HG02885 (cell line): ENCODE measurements around the gene VDR.

Experiments used
- ATAC-seq: cut with Tn5 transposase; IDR thresholded peaks from one replicate; pipeline ENCODE4 v1.9.1; 2021; ENCODE audit warnings: mild to moderate bottlenecking; ENCODE audit not compliant: unreplicated experiment, poor library complexity

Gene VDR

DNA sequence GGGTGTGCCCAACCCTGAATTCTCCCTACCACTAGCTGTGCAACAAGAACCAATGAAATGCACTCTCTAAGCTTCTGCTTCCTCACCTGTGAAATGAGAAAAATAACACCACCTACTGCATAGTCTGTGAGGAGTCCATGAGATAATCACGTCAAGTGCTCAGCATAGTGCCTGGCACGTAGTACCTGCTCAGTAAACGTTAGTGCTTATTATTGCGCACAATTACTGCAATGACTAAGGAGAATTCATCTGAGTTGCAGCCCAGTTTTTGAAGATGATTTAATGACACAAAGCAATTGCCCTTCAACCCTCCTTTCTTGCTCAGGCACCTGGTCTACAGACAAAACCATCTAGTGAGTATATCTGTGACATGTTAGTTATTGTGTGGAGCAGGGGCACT lies 8.8 kb downstream of the VDR start:
- no peak for ATAC-seq

DNA sequence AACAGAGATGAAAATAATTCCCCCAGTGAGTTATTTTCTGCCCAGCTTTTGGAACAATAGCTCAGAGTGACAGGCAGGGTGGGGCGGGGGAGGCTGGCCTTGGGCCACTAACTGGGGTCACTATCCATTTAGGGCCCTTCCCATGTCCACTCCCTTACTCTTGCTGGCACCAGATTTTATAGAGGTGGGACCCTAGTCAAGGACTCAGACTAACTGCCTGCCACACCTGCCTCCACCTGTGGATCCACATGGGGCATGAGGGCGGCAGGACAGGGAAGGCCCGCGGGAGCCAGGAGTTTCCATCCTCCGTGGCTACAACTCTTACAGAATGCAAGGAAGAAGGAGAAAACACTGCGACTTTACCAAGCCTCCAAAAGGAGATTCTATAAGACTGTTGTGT lies 10.1 kb downstream of the VDR start:
- ATAC-seq: no peak

DNA sequence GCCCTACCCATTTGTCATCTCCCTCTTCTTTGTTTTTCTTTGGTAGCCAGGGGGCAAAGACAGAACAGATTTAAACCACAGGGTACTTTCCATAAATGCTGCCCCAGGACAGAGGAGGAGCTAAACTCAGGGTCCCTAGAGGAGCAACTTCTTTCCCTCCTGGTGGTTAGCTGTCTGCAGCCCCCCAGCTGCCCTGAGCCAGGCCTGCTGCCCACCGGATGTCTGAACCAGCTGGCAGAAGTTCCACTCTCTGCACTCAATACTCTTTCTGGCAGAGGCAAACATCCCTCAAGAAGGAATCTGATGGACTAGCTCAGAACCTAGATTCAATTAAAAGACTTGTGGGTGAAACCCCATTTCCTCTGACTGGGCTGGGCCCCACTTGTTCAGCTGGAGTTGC lies 10.7 kb downstream of the VDR start:
- no peak for ATAC-seq

DNA sequence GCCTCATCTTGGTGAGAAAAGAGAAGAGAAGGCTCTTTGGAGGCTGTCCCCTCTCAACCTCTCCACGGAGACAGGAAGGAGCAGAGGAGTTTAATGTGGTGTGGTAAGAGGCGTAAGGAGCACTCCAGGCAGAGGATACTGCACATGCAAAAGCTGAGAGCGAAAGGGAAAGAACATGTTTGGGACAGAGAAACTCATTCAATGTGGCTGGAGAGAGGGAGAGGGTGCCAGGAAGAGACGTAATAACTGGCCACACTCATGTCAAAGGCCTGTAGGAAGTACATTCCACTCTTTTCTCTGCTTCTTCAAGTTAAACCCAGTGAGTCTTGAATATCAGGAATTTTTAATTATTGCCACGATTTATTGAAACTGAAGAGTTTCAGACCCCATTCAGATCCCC lies 12.0 kb downstream of the VDR start:
- no peak for ATAC-seq

DNA sequence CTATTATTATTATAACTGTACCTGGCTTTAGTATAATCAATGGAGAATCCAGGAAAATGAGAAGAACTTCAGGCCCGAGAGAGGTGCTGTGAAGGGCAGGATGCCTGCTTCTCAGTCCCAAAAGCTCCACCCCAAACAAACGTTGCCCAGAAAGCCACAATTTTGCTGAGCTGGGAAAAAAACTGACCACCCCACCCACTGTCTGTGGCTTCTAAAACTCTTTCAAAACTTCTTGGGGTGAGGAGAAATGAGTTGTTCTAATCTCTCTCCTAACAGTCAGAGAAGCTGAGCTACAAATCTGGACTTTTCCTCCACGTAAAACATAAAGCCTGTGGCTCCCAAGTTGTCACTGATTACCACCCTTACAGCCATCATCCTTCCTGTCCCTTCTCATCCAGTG lies 13.4 kb downstream of the VDR start:
- no peak for ATAC-seq

DNA sequence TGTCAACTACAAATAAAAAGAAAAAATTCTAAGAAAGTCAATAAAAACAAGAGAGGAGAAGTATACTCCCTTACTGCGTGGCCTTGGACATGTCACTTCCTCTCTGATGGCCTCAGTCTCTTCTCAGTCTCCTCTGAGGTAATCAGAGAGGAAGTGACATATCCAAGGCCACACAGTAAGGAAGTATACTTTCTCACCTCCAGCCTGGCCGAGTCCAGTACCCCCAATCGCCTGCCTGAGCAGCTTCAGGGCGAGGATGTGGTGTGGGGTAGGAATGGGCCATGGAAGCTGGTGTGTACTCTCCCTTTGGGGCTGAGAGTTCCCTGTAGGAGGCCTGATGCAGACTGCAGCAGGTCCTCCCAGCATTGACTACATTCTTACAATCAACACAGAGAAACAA lies 15.8 kb downstream of the VDR start:
- peak; percentile 62 for ATAC-seq

DNA sequence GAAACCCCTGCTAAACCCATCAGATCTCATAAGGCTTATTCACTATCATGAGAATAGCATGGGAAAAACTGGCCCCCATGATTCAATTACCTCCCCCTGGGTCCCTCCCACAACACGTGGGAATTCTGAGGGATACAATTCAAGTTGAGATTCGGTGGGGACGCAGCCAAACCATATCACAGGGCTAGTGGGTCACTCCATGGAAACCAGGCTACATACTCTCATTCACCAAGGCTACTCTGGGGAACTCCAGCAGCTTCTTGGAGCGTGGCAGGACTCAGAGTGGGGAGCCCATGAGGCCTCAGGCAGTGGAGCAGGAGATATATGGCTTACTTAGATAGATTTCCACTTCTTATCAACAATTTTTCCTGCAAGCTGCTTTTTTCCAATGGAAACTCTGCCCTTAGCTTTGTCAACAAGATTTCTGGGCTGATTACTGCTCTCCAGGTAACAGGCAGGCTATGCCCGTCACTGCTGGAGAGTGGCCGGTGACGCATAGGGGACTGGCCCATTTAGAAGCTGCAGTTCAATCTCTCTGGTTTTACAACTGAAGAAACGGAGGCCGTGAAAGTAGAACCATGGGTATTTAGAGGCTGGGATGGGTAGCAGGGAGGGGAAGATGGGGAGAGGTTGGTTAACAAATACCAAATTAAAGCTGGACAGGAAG lies 16.5 kb downstream of the VDR start:
- no peak for ATAC-seq

DNA sequence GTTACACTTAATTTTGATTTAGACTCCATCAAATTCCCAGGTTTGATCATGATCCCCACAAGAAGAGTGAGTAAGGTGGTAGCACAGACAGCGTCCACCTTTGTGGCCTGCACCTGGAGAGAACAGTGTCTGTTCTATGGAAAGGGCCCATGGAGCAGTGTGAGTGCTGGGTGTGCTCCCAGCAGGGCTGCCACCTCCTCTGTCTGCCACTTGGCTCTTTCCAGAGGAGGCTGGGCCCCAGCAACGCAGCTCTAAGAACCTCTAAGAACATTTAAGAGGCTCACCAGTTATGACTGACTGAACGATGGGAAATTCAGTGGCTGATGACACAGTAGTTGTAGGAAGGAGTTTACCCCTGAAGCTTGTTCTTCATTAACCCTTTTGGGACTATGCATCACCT lies 17.3 kb downstream of the VDR start:
- no peak for ATAC-seq

DNA sequence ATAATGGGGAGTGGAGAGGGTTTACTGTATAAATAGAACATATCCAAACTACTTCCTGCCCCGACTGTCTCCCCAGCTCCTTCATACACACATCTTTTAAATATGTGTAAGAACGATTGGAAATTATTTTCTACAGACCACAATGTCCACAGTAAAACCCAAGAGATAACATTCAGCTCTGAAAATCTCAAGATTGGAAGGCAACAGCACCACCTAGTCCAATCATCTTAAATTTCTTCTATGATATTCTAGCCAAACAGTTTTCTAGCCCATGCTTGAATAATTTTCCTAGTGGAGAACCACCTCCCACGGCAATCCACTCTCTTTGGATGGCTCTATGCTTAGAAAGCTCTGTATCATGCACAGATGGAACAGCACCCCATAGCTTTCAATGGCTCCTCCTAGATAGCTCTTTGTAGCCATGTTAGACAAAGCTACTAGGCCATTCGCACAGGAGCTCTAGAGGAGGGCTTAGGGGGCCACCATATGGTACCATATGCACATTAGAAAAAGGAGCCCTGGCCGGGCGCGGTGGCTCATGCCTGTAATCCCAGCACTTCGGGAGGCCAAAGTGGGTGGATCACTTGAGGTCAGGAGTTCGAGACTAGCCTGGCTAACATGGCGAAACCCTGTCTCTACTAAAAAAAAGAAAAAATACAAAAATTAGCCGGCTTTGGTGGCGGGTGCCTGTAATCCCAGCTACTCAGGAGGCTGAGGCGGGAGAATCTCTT lies 18.1 kb downstream of the VDR start:
- ATAC-seq: no peak

DNA sequence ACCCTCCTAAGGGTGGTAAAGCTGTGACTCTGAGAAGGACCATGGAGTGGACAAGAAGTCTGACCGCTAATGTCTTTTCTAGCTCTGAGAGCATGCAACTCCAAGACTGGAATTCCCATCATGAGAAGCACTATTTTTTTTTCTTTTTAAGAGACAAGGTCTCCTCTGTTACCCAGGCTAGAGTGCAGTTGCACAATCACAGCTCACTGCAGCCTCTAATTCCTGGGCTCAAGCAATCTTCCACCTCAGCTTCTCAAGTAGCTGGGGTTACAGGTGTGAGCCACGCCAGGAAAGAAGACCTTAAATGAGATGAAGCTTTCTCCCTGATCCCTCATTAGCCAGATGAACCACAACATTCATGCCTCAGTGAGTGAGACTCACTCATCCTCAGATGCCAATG lies 19.2 kb downstream of the VDR start:
- ATAC-seq: no peak

DNA sequence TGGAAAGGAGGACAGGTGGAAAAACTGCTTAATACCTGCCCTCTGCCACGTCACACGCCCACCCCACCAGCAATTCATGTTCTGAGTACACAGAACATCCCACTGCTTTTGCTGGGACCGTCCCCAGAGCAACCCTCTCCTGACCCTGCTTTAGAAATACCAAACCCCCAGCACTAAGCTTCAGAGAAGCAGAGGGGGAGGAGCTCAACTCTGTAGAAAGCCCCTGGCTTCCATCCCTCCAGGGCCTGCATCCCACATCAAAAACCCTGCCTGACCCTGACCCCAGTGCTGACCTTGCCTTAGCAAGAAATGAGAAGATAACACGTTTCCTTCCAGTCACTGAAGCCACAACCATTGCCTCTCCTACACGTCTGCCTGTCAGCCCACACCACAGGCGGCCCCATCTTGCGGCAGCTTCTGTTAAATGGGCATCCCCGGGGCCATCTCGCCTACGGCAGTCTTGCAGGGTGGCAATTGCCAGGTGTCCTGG lies 19.7 kb downstream of the VDR start:
- peak; percentile 56 for ATAC-seq

DNA sequence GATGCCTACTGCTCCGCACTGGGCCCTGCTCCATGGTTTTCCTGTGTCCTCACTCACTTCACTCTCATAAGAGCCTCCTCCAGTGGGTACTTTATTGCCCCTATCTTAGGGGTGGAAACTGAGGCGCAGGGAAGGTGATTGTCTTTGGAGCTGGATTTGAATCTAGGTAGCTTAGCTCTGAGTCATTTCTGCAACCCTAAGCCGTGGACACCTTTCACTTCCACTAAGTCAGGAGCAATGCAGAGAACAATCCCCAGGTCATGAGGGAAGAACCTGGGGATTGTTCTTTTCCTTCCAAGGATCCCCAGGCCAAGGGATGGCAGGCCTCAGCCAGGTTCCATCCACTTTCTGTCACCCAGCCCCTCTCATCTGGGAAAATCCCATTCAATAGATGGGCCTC lies 20.3 kb downstream of the VDR start:
- no peak for ATAC-seq

DNA sequence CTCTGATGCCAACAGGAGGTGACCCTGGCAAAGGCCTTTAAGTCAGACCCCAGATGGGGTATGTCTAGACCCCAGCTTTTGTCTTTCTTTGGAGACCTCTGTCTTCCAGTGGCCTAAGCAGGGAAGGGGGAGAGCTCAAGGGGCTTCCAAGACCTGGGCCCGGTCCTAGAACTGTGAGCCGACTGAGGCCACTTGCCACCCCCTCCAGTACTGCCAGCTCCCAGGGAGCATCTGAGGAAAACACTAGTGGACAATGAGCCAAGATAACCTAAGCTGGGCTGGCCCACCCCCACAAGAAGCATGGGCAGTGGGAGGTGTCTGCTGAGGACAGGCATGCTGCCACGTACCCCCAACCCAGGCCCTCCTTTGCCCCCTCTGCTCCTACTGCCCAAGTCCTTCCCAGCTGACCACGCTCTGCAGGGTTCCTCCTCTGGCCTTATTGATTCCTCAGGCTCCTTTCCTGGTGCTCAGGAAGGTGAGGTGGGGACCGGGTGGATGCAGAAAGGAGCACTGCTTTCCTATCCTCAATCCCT lies 21.1 kb downstream of the VDR start:
- no peak for ATAC-seq

DNA sequence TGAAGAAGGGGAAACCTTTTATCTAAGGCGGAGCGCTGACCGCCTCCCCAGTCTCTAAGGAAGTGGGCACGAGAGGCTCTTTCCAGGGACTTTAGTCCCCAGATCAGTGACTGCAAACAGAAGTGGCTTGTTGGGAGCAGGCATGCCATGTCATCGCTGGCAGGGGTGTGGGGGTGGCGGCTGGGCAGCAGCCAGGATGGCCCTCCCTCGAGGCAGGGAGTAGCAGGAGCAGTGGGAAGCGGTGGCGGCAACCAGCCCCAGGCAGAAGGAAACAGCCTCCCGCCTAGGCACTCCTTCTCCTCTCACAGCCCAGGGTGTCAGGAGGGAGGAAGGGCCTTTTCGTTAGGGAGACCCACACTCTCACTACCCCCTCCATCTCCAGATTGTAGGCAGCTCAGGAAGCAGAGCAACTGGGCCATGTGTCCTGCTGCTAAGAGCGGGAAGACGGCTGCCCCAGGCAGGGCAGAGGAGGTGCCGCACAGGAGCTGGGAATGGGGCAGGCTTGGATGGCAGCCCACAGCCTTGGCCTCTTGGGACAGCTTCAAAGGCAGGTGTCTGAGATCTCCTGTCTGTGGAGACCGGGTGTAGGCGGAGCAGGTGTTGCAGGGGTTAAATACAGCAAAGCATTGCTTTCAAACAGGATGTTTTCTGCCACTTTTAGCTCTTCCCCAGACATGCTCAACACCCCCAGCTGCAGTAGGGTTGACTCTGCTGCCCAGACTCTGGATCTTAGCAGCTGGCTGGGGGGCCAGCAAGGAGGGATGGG lies 21.8 kb downstream of the VDR start:
- ATAC-seq: peak; percentile 77

DNA sequence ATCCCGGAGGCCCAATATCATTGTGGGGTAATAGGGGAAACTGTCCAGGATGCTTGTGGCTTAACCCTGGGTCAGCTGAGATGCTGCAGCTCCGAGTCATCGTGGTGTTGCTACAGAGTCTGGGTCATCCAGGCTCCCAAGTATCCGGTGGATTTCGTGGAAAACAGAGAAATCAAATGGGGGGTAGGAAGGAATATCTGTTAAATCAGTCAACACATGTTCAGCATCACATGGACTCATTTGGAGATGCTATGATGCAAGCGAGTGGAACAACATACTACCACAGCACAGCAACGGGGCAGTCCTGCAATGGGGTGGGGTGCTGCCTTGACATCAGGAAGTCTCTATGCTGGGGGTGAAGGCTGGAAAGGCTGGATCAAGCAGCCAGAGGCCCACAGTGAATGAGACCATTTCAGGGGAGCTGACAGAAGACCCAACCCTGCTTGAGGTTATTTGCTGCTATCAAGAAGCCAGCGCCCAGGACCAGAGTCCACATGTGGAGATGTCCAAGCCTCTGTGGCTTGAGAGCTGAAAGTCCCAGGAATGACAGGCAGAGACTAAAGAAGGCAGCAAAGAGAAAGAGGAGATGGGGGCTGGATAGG lies 22.9 kb downstream of the VDR start:
- no peak for ATAC-seq

DNA sequence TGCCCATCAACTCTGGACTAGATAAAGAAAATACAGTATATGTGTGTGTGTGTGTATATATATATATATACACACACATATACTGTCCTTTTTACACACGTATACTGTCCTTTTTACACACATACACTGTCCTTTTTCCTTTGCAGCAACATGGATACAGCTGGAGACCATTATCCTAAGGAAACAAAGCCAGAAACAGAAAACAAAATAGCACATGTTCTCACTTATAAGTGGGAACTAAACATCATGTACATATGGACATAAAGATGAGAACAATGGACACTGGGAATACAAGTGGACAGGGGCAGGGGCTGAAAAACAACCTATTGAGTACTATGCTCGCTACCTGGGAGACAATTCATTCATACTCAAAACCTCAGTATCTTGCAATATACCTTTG lies 23.7 kb downstream of the VDR start:
- no peak for ATAC-seq

DNA sequence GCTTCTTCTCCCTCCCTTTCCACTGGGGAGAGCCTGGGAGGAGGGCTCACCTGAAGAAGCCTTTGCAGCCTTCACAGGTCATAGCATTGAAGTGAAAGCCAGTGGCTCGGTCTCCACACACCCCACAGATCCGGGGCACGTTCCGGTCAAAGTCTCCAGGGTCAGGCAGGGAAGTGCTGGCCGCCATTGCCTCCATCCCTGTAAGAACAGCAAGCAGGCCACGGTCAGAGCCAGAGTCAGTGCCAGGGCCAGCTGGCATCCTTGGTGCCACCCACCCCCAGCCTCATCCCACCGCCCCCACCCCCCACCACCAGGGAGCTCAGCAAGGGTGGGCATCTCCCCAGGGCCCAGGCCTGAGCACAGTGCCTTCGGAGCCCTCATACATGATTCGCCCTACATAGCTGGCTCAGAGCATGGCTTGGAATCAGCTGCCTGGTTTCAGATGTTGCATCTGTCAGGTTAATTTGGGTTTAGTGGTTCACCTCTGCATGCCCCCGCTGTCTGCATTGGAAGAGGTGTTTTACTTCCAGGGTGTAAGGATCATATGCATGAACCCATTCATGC lies 25.8 kb downstream of the VDR start:
- no peak for ATAC-seq

DNA sequence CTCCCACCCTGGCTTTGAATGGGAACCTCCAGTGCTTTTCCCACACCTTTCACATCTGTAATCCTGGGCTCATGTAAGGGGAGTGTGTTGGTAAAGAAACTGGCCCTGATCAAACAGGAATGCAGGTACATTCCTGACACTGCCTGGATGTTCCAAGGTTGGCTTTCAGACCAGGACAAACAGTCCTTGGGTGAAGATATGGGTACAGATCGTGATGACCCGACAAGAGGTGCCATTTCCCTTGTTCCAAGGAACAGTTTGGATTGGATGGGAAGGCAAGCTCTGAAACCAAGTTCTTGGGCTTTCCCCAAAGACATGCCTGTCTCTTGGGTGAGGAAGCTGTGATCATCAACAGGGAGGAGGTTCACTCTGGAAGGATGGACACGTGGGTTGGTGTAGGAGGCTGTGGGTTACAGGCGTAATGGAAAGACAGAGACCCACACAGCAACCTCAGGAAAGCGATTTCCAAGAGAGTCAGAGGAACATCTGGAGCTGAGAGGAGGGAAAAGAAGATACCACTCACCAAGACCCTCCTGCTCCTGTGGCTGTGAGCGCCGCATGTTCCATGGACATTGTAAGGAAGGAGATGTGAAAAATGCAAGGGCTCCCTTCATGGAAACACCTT lies 26.4 kb downstream of the VDR start:
- no peak for ATAC-seq

DNA sequence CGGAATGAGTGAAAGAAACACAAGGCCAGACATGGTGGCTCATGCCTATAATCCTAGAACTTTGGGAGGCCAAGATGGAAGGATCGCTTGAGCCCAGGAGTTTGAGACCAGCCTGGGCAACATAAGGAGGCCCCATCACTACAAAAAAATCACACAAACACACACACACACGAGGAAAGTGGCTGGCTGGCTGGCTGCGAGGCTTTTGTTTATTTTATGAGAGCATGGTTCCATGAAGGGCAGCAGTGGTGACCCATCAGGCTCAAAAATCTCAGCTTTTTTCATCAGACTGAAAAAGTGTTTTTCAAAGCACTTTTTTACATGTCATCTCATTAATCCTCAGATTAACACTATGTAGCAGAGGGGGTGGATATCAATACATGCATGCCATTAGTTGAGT lies 27.7 kb downstream of the VDR start:
- ATAC-seq: no peak

DNA sequence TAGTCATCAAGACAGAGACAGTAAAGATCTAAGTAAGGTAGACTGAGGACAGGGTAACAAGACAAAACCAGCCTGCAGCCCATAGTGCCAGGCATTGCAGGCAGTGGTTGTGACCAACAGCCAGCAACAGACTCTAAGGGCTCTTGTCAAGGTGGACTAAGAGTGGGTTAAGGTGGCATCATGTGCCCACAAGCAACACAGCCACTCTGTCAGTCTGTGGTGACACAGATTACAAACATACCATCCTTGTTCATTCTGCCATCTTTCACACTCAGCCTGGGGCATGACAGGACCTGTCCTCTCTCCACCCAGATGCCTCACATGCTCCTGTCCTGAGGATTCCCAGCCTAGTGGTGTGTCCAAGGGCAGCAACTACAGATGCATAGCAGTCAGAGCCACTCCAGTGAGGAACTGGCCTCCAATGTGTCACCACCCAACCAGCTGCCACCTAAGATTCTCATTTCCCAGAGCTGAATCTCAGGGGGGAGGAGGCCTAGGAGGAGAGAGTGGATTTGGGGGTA lies 28.3 kb downstream of the VDR start:
- no peak for ATAC-seq
